HepG2 (cell line): ENCODE measurements around the gene SEMA4C. TPM values are rescaled to one million over a fixed set of nuclear protein-coding genes. Genes with fewer than 3 reads are reported as not detected.

Experiments used
- ATF7 ChIP-seq, 2 experiments: fragments of 450-650 bp in 1 of 2; sonication (generic) in 1 of 2; formaldehyde crosslinking in 1 of 2; IDR thresholded peaks; 2 replicates each; pipeline versions ENCODE4 v1.4.0 to v1.6.1; 2016 to 2020; ENCODE audit warnings: antibody characterized with exemption in 1 of 2, mild to moderate bottlenecking in 1 of 2, missing genetic modification reagents in 1 of 2
- BRD4 ChIP-seq: sonication (generic); formaldehyde crosslinking; IDR thresholded peaks from 2 replicates; pipeline ENCODE4 v1.4.0; 2020; ENCODE audit warnings: missing genetic modification reagents
- CBX5 ChIP-seq: sonication (generic); formaldehyde crosslinking; IDR thresholded peaks from 2 replicates; pipeline ENCODE4 v1.4.0; 2020; ENCODE audit warnings: missing genetic modification reagents, borderline replicate concordance
- ISL2 ChIP-seq: sonication (generic); formaldehyde crosslinking; IDR thresholded peaks from 2 replicates; pipeline ENCODE4 v1.5.0; 2020; ENCODE audit warnings: missing genetic modification reagents
- MIXL1 ChIP-seq: IDR thresholded peaks from 2 replicates; pipeline ENCODE4 v1.6.1; 2016
- RARA ChIP-seq: IDR thresholded peaks from 2 replicates; pipeline ENCODE4 v1.6.1; 2016; ENCODE audit warnings: missing genetic modification reagents, missing compliant biosample characterization
- REST ChIP-seq, 2 experiments: IDR thresholded peaks; 2 replicates each; pipeline ENCODE4 v1.6.1; 2011 to 2012; ENCODE audit warnings: low read length in 2 of 2, borderline replicate concordance in 1 of 2, low read depth in 1 of 2, mild to moderate bottlenecking in 1 of 2, moderate library complexity in 1 of 2
- ZNF567 ChIP-seq: sonication (generic); formaldehyde crosslinking; IDR thresholded peaks from 2 replicates; pipeline ENCODE4 v1.8.1; 2023; ENCODE audit warnings: mild to moderate bottlenecking, missing genetic modification reagents, borderline replicate concordance
- ZNF790 ChIP-seq: sonication (generic); formaldehyde crosslinking; IDR thresholded peaks from 2 replicates; pipeline ENCODE4 v1.8.0; 2022; ENCODE audit warnings: missing genetic modification reagents, mild to moderate bottlenecking, borderline replicate concordance
- polyA plus RNA-seq, 8 experiments: library from polyadenylated mRNA; depleted of rRNA in 3 of 8; stranded (reverse) in 7 of 8; unstranded in 1 of 8; fragments of >200 nt; fragmentation: Illumina TruSeq in 4 of 8; extraction: Trizol in 4 of 8; gene quantifications; 2 replicates each; pipeline versions ENCODE4 v1.2.1 to v1.2.3, GENCODE V29; 2011 to 2016; ENCODE audit warnings: low read depth in 4 of 8, missing spikeins in 1 of 8, mixed read lengths in 1 of 8; ENCODE audit not compliant: insufficient read depth in 1 of 8
- total RNA-seq, 5 experiments: library from RNA; depleted of rRNA; stranded (reverse); fragments of >200 nt; fragmentation: Illumina TruSeq; extraction: Trizol; gene quantifications; 2 replicates each; pipeline ENCODE4 v1.2.3, GENCODE V29; 2016; ENCODE audit warnings: low read depth in 1 of 5
- TF ChIP-seq, protein P1 (sequence below): sonication (generic); formaldehyde crosslinking; IDR thresholded peaks from 2 replicates; pipeline ENCODE4 v1.4.0; 2020; ENCODE audit warnings: missing genetic modification reagents
- TF ChIP-seq, protein P2 (sequence below), 2 experiments: sonication (generic) in 1 of 2; formaldehyde crosslinking in 1 of 2; IDR thresholded peaks; 2 replicates each; pipeline versions ENCODE4 v1.4.0 to v1.6.1; 2016 to 2020; ENCODE audit warnings: borderline replicate concordance in 1 of 2, low read depth in 1 of 2, mild to moderate bottlenecking in 1 of 2, missing genetic modification reagents in 1 of 2
- TF ChIP-seq, protein P3 (sequence below): sonication (generic); formaldehyde crosslinking; IDR thresholded peaks from 2 replicates; pipeline ENCODE4 v1.4.0; 2020; ENCODE audit warnings: missing genetic modification reagents
- TF ChIP-seq, protein P4 (sequence below), 2 experiments: sonication (generic) in 1 of 2; formaldehyde crosslinking in 1 of 2; IDR thresholded peaks; 2 replicates each; pipeline versions ENCODE4 v1.5.1 to v1.6.1; 2011 to 2020; ENCODE audit warnings: borderline replicate concordance in 1 of 2, low read depth in 1 of 2, low read length in 1 of 2, mild to moderate bottlenecking in 1 of 2, missing genetic modification reagents in 1 of 2, moderate library complexity in 1 of 2

SEMA4C gene
- total and polyA plus RNA-seq, 2 of the 13 experiments (the other 11 are each of a cell fraction or from before 2014, with no cell fraction given), result 25.9 to 46.6 TPM

DNA sequence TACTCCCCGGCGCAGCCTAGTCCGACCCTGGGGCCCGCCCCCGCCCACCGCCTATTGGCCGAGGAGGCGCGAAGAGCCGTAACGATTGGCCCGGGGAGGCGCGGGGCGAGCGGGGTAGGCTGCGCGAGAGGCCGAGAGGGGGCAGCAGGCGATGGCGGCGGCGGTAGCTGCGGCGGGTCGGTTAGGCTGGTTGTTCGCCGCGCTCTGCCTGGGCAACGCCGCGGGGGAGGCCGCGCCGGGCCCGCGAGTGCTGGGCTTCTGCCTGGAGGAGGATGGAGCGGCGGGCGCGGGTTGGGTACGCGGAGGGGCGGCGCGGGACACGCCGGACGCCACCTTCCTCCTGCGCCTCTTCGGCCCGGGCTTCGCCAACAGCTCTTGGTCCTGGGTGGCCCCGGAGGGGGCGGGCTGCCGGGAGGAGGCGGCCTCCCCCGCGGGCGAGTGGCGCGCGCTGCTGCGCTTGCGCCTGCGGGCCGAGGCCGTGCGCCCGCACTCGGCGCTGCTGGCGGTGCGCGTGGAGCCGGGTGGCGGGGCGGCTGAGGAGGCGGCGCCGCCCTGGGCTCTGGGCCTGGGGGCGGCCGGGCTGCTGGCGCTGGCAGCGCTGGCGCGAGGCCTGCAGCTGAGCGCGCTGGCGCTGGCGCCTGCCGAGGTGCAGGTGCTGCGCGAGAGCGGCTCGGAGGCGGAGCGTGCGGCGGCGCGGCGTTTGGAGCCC is 53.6 kb downstream of the SEMA4C start, which contains the start of gene CNNM3 (continued):
- TF ChIP-seq ATF7 (IDR thresholded peaks at IDR 0.05) (no peak), ATF7 (CRISPR knock-in tag; IDR thresholded peaks at IDR 0.05) (0 out of 2 replicates have a peak, but pooled peaks have one; percentile 30), ZNF567 (CRISPR knock-in tag) (no peak; the same call in 1 of the 2 replicates), MIXL1 (CRISPR knock-in tag) (no peak), REST (IDR thresholded peaks at IDR 0.05; ENCODE audit: borderline replicate concordance in 1 of 2, low read depth in 1 of 2, low read length in 2 of 2) (peak in 1 of 2 experiments; percentile 24; a peak in 1 of 4 replicates), ZNF790 (no peak), RARA (peak; percentile 52; the same call in 1 of the 2 replicates), BRD4 (0 out of 2 replicates have a peak, but pooled peaks have one; percentile 30), CBX5 (CRISPR knock-in tag) (0 out of 2 replicates have a peak, but pooled peaks have one; percentile 70), ISL2 (CRISPR knock-in tag) (no peak)
- TF ChIP-seq, protein P1, sequence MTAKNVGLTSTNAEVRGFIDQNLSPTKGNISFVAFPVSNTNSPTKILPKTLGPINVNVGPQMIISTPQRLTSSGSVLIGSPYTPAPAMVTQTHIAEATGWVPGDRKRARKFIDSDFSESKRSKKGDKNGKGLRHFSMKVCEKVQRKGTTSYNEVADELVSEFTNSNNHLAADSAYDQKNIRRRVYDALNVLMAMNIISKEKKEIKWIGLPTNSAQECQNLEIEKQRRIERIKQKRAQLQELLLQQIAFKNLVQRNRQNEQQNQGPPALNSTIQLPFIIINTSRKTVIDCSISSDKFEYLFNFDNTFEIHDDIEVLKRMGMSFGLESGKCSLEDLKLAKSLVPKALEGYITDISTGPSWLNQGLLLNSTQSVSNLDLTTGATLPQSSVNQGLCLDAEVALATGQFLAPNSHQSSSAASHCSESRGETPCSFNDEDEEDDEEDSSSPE, result peak; percentile 81
- TF ChIP-seq, protein P2, sequence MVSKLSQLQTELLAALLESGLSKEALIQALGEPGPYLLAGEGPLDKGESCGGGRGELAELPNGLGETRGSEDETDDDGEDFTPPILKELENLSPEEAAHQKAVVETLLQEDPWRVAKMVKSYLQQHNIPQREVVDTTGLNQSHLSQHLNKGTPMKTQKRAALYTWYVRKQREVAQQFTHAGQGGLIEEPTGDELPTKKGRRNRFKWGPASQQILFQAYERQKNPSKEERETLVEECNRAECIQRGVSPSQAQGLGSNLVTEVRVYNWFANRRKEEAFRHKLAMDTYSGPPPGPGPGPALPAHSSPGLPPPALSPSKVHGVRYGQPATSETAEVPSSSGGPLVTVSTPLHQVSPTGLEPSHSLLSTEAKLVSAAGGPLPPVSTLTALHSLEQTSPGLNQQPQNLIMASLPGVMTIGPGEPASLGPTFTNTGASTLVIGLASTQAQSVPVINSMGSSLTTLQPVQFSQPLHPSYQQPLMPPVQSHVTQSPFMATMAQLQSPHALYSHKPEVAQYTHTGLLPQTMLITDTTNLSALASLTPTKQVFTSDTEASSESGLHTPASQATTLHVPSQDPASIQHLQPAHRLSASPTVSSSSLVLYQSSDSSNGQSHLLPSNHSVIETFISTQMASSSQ (IDR thresholded peaks at IDR 0.05; ENCODE audit: low read depth), result no peak
- TF ChIP-seq, protein P2 (CRISPR knock-in tag; IDR thresholded peaks at IDR 0.05; ENCODE audit: borderline replicate concordance), result peak; percentile 76
- TF ChIP-seq, protein P3, sequence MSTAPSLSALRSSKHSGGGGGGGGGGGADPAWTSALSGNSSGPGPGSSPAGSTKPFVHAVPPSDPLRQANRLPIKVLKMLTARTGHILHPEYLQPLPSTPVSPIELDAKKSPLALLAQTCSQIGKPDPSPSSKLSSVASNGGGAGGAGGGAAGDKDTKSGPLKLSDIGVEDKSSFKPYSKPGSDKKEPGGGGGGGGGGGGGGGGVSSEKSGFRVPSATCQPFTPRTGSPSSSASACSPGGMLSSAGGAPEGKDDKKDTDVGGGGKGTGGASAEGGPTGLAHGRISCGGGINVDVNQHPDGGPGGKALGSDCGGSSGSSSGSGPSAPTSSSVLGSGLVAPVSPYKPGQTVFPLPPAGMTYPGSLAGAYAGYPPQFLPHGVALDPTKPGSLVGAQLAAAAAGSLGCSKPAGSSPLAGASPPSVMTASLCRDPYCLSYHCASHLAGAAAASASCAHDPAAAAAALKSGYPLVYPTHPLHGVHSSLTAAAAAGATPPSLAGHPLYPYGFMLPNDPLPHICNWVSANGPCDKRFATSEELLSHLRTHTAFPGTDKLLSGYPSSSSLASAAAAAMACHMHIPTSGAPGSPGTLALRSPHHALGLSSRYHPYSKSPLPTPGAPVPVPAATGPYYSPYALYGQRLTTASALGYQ (CRISPR knock-in tag), result peak; percentile 18; the same call in 1 of the 2 replicates
- TF ChIP-seq, protein P4, sequence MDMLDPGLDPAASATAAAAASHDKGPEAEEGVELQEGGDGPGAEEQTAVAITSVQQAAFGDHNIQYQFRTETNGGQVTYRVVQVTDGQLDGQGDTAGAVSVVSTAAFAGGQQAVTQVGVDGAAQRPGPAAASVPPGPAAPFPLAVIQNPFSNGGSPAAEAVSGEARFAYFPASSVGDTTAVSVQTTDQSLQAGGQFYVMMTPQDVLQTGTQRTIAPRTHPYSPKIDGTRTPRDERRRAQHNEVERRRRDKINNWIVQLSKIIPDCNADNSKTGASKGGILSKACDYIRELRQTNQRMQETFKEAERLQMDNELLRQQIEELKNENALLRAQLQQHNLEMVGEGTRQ (IDR thresholded peaks at IDR 0.05; ENCODE audit: low read depth, low read length), result no peak
- TF ChIP-seq, protein P4 (CRISPR knock-in tag; IDR thresholded peaks at IDR 0.05; ENCODE audit: borderline replicate concordance), result no peak
